ENCODE results near the gene FGD3.
A peak's percentile ranks its signal among the peaks of the same experiment; 100 is the strongest.
"Not testable (repeated sequence)": the region's sequence is repeated elsewhere in the genome, so short reads cannot be mapped to it uniquely, and the experiment has no call there.

Gene FGD3

GRCh38 chr9:92974761-92975755, 27.7 kb downstream of the FGD3 start:
- DNase-seq (ENCODE audit: low spot score) = peak; percentile 57

GRCh38 chr9:92976431-92976830, 29.1 kb downstream of the FGD3 start:
- peak; percentile 50 for DNase-seq (ENCODE audit: low spot score)

- peak; percentile 42 for DNase-seq (ENCODE audit: low spot score)
These were observed 30.0 kb downstream of the FGD3 start for GRCh38 chr9:92977279-92977678.

- DNase-seq (ENCODE audit: low spot score) = no peak
These were observed 31.1 kb downstream of the FGD3 start for GRCh38 chr9:92978345-92978875.

GRCh38 chr9:92979283-92980056, 32.1 kb downstream of the FGD3 start:
- DNase-seq (ENCODE audit: low spot score) = no peak

GRCh38 chr9:92980085-92980745, 32.9 kb downstream of the FGD3 start:
- no peak for DNase-seq (ENCODE audit: low spot score)

GRCh38 chr9:92982130-92982529, 34.8 kb downstream of the FGD3 start:
- no peak for DNase-seq (ENCODE audit: low spot score)

- no peak for DNase-seq (ENCODE audit: low spot score)
These were observed 36.8 kb downstream of the FGD3 start for GRCh38 chr9:92983984-92984589.

- no peak for DNase-seq (ENCODE audit: low spot score)
These were observed 37.7 kb downstream of the FGD3 start for GRCh38 chr9:92984976-92985375.

- DNase-seq (ENCODE audit: low spot score) = no peak
These were observed 39.1 kb downstream of the FGD3 start for GRCh38 chr9:92986176-92987119.

GRCh38 chr9:92988215-92988768, 41.0 kb downstream of the FGD3 start:
- no peak for DNase-seq (ENCODE audit: low spot score)

- DNase-seq (ENCODE audit: low spot score) = no peak
These were observed 42.2 kb downstream of the FGD3 start for GRCh38 chr9:92989561-92989960.

- DNase-seq (ENCODE audit: low spot score) = no peak
These were observed 43.1 kb downstream of the FGD3 start for GRCh38 chr9:92990461-92990860.

GRCh38 chr9:92992549-92992948, 45.2 kb downstream of the FGD3 start:
- no peak for DNase-seq (ENCODE audit: low spot score)

- DNase-seq (ENCODE audit: low spot score) = not testable (repeated sequence)
These were observed 51.5 kb downstream of the FGD3 start for GRCh38 chr9:92998871-92999270.

GRCh38 chr9:93001031-93001430, 53.7 kb downstream of the FGD3 start:
- no peak for DNase-seq (ENCODE audit: low spot score)

GRCh38 chr9:93002700-93003099, 55.4 kb downstream of the FGD3 start:
- no peak for DNase-seq (ENCODE audit: low spot score)

GRCh38 chr9:93003552-93004407, 56.5 kb downstream of the FGD3 start:
- DNase-seq (ENCODE audit: low spot score) = no peak

GRCh38 chr9:93004561-93004960, 57.2 kb downstream of the FGD3 start:
- DNase-seq (ENCODE audit: low spot score) = no peak

Data from left forelimb (tissue), 1 donor.